GM12878 (cell line): ENCODE data around the gene PIK3R5. TPM values are rescaled to one million over a fixed set of nuclear protein-coding genes. Genes with fewer than 3 reads are reported as not detected.

Experiments used
- ATAC-seq: fragments of 200-7000 bp; cut with Tn5 transposase; 3 replicates; pipeline ENCODE4 v1.9.1; 2020; ENCODE audit warnings: mild to moderate bottlenecking, moderate library complexity
- BruUV-seq: library from RNA; stranded (reverse); fragments of 400-500 nt; replicated peaks from 2 replicates; lab custom pipeline; 2021; lab: Mats Ljungman, UMichigan
- CTCF ChIA-PET: fragments of 300-600 bp; sonication (Branson Sonifier 250); formaldehyde crosslinking; extraction: SDS; loops from one replicate; lab custom pipeline; 2021; ENCODE audit warnings: inconsistent platforms; lab: Yijun Ruan, JAX
- POLR2A ChIA-PET: fragments of 350-600 bp; formaldehyde crosslinking; extraction: SDS; loops from one replicate; lab custom pipeline; 2021; ENCODE audit warnings: inconsistent platforms; lab: Charles Lee
- RAD21 ChIA-PET: fragments of 300-600 bp; sonication (Branson Sonifier 250); formaldehyde crosslinking; loops from one replicate; lab custom pipeline; 2023; ENCODE audit warnings: antibody characterized with exemption; ENCODE audit not compliant: unreplicated experiment; lab: Charles Lee
- SMC1A ChIA-PET: fragments of 300-600 bp; sonication (Branson Sonifier 250); formaldehyde crosslinking; loops from one replicate; lab custom pipeline; 2023; ENCODE audit not compliant: unreplicated experiment, uncharacterized antibody; lab: Charles Lee
- DNase-seq: peaks from one replicate; pipeline ENCODE4 v3.0.0-alpha.2; 2011; ENCODE audit warnings: low read depth, low spot score
- FAIRE-seq: peaks from 3 replicates; lab custom pipeline; 2011; peaks lifted over from hg19 to GRCh38; lab: Jason Lieb, UNC
- H2AFZ ChIP-seq: 2 replicates; pipeline ENCODE4 v1.6.0; 2011; ENCODE audit warnings: low read depth, low read length, control low read depth; ENCODE audit not compliant: control insufficient read depth
- H3K27ac ChIP-seq: 2 replicates; pipeline ENCODE4 v1.5.1; 2011; ENCODE audit warnings: control low read depth; ENCODE audit not compliant: control insufficient read depth, insufficient read depth
- H3K27me3 ChIP-seq, 2 experiments: replicated peaks in 1 of 2; 2 replicates each; pipeline versions ENCODE4 v1.6.0 to v1.6.1; 2011; ENCODE audit warnings: low read length in 1 of 2; ENCODE audit not compliant: control insufficient read depth in 2 of 2, insufficient read depth in 2 of 2
- H3K36me3 ChIP-seq, 2 experiments: 2 replicates each; pipeline ENCODE4 v1.5.1; 2011; ENCODE audit warnings: low read length in 1 of 2; ENCODE audit not compliant: control insufficient read depth in 2 of 2, insufficient read depth in 2 of 2
- H3K4me1 ChIP-seq: 2 replicates; pipeline ENCODE4 v1.6.1; 2011; ENCODE audit warnings: mild to moderate bottlenecking, low read length, moderate library complexity, mixed read lengths; ENCODE audit not compliant: control insufficient read depth, insufficient read depth
- H3K4me2 ChIP-seq: 2 replicates; pipeline ENCODE4 v1.6.0; 2011; ENCODE audit warnings: control low read depth; ENCODE audit not compliant: control insufficient read depth, insufficient read depth
- H3K4me3 ChIP-seq: fragments of 200-600 bp; sonication (generic); 2 replicates; pipeline ENCODE4 v1.5.1; 2016
- H3K79me2 ChIP-seq: 2 replicates; pipeline ENCODE4 v1.6.0; 2011; ENCODE audit warnings: low read length; ENCODE audit not compliant: control insufficient read depth, insufficient read depth
- H3K9ac ChIP-seq: 2 replicates; pipeline ENCODE4 v1.8.0; 2011; ENCODE audit warnings: low read length, control low read depth, mixed read lengths; ENCODE audit not compliant: control insufficient read depth, insufficient read depth
- H3K9me3 ChIP-seq: replicated peaks from 3 replicates; pipeline ENCODE4 v1.5.1; 2011; ENCODE audit warnings: mild to moderate bottlenecking, low read length; ENCODE audit not compliant: control insufficient read depth, insufficient read depth
- H4K20me1 ChIP-seq: 2 replicates; pipeline ENCODE4 v1.6.0; 2011; ENCODE audit not compliant: control insufficient read depth, insufficient read depth
- EED ChIP-seq: sonication (generic); IDR thresholded peaks from 2 replicates; pipeline ENCODE4 v1.6.1; 2016; ENCODE audit warnings: antibody characterized with exemption, low read depth
- KDM1A ChIP-seq: fragments of 200-600 bp; sonication (generic); IDR thresholded peaks from 2 replicates; pipeline ENCODE4 v1.6.1; 2016; ENCODE audit warnings: borderline replicate concordance
- NBN ChIP-seq: fragments of 450-650 bp; IDR thresholded peaks from 2 replicates; pipeline ENCODE4 v1.6.1; 2016
- NFXL1 ChIP-seq: fragments of 450-650 bp; IDR thresholded peaks from 2 replicates; pipeline ENCODE4 v1.6.1; 2017; ENCODE audit warnings: antibody characterized with exemption, mild to moderate bottlenecking, borderline replicate concordance
- NR2F1 ChIP-seq: fragments of 450-650 bp; conservative IDR thresholded peaks from 2 replicates; pipeline ENCODE4 v1.6.1; 2017; ENCODE audit warnings: mild to moderate bottlenecking
- SMARCA5 ChIP-seq: fragments of 450-650 bp; IDR thresholded peaks from 2 replicates; pipeline ENCODE4 v1.6.1; 2017; ENCODE audit warnings: mild to moderate bottlenecking
- SPI1 ChIP-seq: IDR thresholded peaks from 2 replicates; pipeline ENCODE4 v1.6.1; 2011; ENCODE audit warnings: low read depth, mild to moderate bottlenecking, low read length, moderate library complexity, borderline replicate concordance; ENCODE audit not compliant: insufficient read depth
- ZNF217 ChIP-seq: fragments of 450-650 bp; IDR thresholded peaks from 2 replicates; pipeline ENCODE4 v1.6.1; 2017; ENCODE audit warnings: antibody characterized with exemption, mild to moderate bottlenecking
- WGBS: methylation state at CpG from one replicate; pipeline ENCODE4 v1.1.6; 2016; ENCODE audit warnings: low lambda C conversion rate; ENCODE audit not compliant: insufficient replicate concordance, insufficient coverage; ENCODE audit errors: missing lambda C conversion rate; 5-methylcytosine and 5-hydroxymethylcytosine counted together
- in situ Hi-C: fragments of 300-500 bp; cut with MboI; formaldehyde crosslinking; loops from 9 replicates; pipeline ENCODE4 v1.14.3; 2018; ENCODE audit warnings: mixed read lengths
- intact Hi-C: fragments of 100-400 bp; cut with micrococcal nuclease; formaldehyde crosslinking; loops from one replicate; pipeline ENCODE4 v1.14.2; 2022; ENCODE audit not compliant: unreplicated experiment
- polyA plus RNA-seq, 11 experiments: library from polyadenylated mRNA; depleted of rRNA in 4 of 11; unstranded in 6 of 11; stranded (reverse) in 5 of 11; fragments of >200 nt; fragmentation: Nextera tagmentation in 4 of 11; fragmentation: Illumina TruSeq in 1 of 11; extraction: Ambion mirVana in 4 of 11; extraction: Trizol in 1 of 11; gene quantifications; 1 replicate in 1 of 11; 2 replicates in 10 of 11; pipeline versions ENCODE4 v1.2.1 to v1.2.3, GENCODE V29; 2011 to 2016; ENCODE audit warnings: inconsistent platforms in 2 of 11, missing spikeins in 2 of 11, low read depth in 1 of 11
- total RNA-seq, 4 experiments: library from RNA; depleted of rRNA in 3 of 4; stranded (reverse); fragments of >200 nt in 3 of 4; fragmentation: Illumina TruSeq in 1 of 4; extraction: Trizol in 1 of 4; gene quantifications; 2 replicates each; pipeline versions ENCODE4 v1.2.1 to v1.2.3, GENCODE V29; 2013 to 2021
- TF ChIP-seq, protein P1 (sequence below): fragments of 450-650 bp; IDR thresholded peaks from 2 replicates; pipeline ENCODE4 v1.6.1; 2017; ENCODE audit warnings: low read depth, mild to moderate bottlenecking, moderate library complexity
- TF ChIP-seq, protein P2 (sequence below): fragments of 450-650 bp; IDR thresholded peaks from 2 replicates; pipeline ENCODE4 v1.6.1; 2014; ENCODE audit warnings: mild to moderate bottlenecking
- TF ChIP-seq, protein P3 (sequence below): IDR thresholded peaks from 2 replicates; pipeline ENCODE4 v1.6.1; 2012; ENCODE audit warnings: mild to moderate bottlenecking, low read depth, low read length

PIK3R5 gene
- total and polyA plus RNA-seq, 10 of the 15 experiments (the other 5 are each of a cell fraction or from before 2014, with no cell fraction given): 9.5 to 50.8 (median 35.5) TPM

DNA sequence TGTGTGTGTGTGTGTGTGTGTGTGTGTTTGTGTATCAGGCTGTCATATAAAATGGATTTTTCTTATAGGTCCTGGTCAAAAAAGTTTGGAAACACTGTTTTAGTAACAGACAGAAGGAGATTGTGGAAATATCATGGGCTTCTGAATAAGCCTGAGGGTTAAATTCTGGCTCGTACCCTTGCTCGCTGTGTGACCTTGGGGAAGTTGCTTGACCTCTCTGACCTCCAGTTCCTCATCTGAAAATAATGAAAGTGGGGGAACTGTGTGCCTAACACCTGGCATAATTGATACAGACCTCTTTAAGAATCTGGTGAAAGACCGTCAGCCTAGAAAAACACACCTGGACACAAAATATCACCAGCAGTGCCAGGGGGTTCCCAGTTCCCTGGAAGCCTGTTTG lies 72.4 kb downstream of the PIK3R5 start:
- no peak for DNase-seq
- H3K9me3 ChIP-seq: no peaks in the 10 kb centered on the region
- no peak overlapping the region; the same call in 1 of the 2 replicates for H3K4me3 ChIP-seq
- 47% methylated on average over 3 of the region's 3 CpGs for WGBS
- H3K9ac ChIP-seq: peak overlapping the region; percentile 76
- H3K27me3 ChIP-seq: no peaks in the 10 kb centered on the region
- in situ Hi-C loops: no loop called here
- CTCF ChIA-PET: interaction anchor here (0.6 to 11.1 kb wide), 11 partner anchors 26 to 147 kb away, joined by 3 to 162 read pairs (median 10); partner anchors contain the start of gene PIK3R6
- H3K4me2 ChIP-seq: peak overlapping the region; percentile 85
- TF ChIP-seq NR2F1 (peak; percentile 32; the same call in 1 of the 2 replicates), EED (no peak), SPI1 (peak; percentile 26; the same call in 1 of the 2 replicates), SMARCA5 (peak; percentile 80), NBN (0 out of 2 replicates have a peak, but pooled peaks have one; percentile 16), NFXL1 (no peak), ZNF217 (peak; percentile 90), KDM1A (0 out of 2 replicates have a peak, but pooled peaks have one; percentile 68)
- TF ChIP-seq, protein P1, sequence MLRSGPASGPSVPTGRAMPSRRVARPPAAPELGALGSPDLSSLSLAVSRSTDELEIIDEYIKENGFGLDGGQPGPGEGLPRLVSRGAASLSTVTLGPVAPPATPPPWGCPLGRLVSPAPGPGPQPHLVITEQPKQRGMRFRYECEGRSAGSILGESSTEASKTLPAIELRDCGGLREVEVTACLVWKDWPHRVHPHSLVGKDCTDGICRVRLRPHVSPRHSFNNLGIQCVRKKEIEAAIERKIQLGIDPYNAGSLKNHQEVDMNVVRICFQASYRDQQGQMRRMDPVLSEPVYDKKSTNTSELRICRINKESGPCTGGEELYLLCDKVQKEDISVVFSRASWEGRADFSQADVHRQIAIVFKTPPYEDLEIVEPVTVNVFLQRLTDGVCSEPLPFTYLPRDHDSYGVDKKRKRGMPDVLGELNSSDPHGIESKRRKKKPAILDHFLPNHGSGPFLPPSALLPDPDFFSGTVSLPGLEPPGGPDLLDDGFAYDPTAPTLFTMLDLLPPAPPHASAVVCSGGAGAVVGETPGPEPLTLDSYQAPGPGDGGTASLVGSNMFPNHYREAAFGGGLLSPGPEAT: no peak
- TF ChIP-seq, protein P2, sequence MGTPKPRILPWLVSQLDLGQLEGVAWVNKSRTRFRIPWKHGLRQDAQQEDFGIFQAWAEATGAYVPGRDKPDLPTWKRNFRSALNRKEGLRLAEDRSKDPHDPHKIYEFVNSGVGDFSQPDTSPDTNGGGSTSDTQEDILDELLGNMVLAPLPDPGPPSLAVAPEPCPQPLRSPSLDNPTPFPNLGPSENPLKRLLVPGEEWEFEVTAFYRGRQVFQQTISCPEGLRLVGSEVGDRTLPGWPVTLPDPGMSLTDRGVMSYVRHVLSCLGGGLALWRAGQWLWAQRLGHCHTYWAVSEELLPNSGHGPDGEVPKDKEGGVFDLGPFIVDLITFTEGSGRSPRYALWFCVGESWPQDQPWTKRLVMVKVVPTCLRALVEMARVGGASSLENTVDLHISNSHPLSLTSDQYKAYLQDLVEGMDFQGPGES: no peak
- TF ChIP-seq, protein P3, sequence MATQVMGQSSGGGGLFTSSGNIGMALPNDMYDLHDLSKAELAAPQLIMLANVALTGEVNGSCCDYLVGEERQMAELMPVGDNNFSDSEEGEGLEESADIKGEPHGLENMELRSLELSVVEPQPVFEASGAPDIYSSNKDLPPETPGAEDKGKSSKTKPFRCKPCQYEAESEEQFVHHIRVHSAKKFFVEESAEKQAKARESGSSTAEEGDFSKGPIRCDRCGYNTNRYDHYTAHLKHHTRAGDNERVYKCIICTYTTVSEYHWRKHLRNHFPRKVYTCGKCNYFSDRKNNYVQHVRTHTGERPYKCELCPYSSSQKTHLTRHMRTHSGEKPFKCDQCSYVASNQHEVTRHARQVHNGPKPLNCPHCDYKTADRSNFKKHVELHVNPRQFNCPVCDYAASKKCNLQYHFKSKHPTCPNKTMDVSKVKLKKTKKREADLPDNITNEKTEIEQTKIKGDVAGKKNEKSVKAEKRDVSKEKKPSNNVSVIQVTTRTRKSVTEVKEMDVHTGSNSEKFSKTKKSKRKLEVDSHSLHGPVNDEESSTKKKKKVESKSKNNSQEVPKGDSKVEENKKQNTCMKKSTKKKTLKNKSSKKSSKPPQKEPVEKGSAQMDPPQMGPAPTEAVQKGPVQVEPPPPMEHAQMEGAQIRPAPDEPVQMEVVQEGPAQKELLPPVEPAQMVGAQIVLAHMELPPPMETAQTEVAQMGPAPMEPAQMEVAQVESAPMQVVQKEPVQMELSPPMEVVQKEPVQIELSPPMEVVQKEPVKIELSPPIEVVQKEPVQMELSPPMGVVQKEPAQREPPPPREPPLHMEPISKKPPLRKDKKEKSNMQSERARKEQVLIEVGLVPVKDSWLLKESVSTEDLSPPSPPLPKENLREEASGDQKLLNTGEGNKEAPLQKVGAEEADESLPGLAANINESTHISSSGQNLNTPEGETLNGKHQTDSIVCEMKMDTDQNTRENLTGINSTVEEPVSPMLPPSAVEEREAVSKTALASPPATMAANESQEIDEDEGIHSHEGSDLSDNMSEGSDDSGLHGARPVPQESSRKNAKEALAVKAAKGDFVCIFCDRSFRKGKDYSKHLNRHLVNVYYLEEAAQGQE: no peak
- TF ChIP-seq, all 136 proteins: peak for 6
- SMC1A ChIA-PET: interaction anchor here (0.8 to 13.6 kb wide), 16 partner anchors 8 to 130 kb away, joined by 3 to 208 read pairs (median 9); partner anchors contain the start of genes PIK3R5 and PIK3R6
- FAIRE-seq (no peak), ATAC-seq (no peak)
- peaks cover 8% of the 10 kb centered on the region; the same call in 1 of the 2 replicates for H3K79me2 ChIP-seq
- H3K36me3 ChIP-seq: peaks cover 6 to 31% of the 10 kb centered on the region in 2 experiments; a peak in 3 of 4 replicates
- intact Hi-C loops: loop anchor here (5.0 to 10.0 kb wide), 2 partner anchors 86 to 478 kb away; no protein-coding TSS in a partner anchor
- H3K27ac ChIP-seq: peak overlapping the region; percentile 98
- BruUV-seq: no TSS peak
- H3K4me1 ChIP-seq: peaks cover 52% of the 10 kb centered on the region
- H2AFZ ChIP-seq: no peak overlapping the region
- RAD21 ChIA-PET: interaction anchor here (0.6 to 7.7 kb wide), 16 partner anchors 26 to 108 kb away, joined by 3 to 115 read pairs (median 9); partner anchors contain the start of genes PIK3R5 and PIK3R6
- H4K20me1 ChIP-seq: no peaks in the 10 kb centered on the region
- POLR2A ChIA-PET: interaction anchor here (0.8 to 8.2 kb wide), 7 partner anchors 18 to 71 kb away, joined by 3 to 74 read pairs (median 4); partner anchors contain the start of gene PIK3R6
